Measurements from ENCODE around the gene LARGE2.

GRCh38 chr11:45887587-45887986 lies 34.9 kb upstream of the LARGE2 start:
- TF ChIP-seq CTCF (IDR thresholded peaks at IDR 0.05) (no peak), POLR2A (IDR thresholded peaks at IDR 0.05) (no peak), POLR2AphosphoS5 (IDR thresholded peaks at IDR 0.05) (no peak)

All from suprapubic skin (tissue), 4 donors.